Stimulated activated CD4-positive, alpha-beta T cell treated with anti-CD3 and anti-CD28 coated beads, Interleukin-12 subunit alpha, Interleukin-12 subunit beta, amount 100 ng/mL, for 4 hours (primary cell): ENCODE data around the gene CHAC1.
"Not testable (repeated sequence)": the region's sequence is repeated elsewhere in the genome, so short reads cannot be mapped to it uniquely, and the experiment has no call there.

ENCODE experiments used
- DNase-seq: peaks from one replicate; pipeline ENCODE4 v3.0.0-alpha.2; 2020

The CHAC1 gene

DNA sequence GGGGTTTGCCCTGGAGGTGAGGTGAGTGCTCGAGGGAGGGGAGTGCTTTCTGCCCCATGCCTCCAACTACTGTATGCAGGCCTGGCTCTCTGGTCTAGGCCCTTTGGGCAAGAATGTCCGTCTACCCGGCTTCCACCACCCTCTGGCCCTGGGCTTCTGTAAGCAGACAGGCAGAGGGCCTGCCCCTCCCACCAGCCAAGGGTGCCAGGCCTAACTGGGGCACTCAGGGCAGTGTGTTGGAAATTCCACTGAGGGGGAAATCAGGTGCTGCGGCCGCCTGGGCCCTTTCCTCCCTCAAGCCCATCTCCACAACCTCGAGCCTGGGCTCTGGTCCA is 14.8 kb upstream of the CHAC1 start:
- no peak for DNase-seq

DNA sequence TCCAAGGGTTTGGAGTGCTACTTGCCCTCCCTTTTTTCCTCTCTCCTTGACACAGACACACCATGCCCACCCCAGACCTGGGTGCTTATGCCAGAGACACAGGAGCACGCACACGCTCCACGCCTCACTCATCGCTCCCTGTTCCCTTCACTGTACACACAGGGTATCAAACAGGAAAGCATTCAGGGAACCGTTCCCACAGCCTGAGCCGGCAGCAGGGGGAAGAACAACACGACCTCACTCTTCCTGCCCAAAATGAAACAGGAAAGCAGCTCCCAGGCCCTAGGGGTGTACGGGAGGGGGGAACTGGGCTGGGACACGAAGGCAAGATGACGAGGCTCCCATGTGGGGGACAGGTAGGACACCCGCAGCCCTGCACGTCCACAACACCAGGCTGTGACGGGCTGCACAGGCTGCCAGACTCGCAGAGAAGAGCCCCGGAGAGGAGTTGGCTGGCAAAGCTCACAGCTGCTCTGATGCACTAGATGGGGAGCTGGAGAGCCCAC is 12.9 kb upstream of the CHAC1 start:
- DNase-seq, result peak; percentile 15

DNA sequence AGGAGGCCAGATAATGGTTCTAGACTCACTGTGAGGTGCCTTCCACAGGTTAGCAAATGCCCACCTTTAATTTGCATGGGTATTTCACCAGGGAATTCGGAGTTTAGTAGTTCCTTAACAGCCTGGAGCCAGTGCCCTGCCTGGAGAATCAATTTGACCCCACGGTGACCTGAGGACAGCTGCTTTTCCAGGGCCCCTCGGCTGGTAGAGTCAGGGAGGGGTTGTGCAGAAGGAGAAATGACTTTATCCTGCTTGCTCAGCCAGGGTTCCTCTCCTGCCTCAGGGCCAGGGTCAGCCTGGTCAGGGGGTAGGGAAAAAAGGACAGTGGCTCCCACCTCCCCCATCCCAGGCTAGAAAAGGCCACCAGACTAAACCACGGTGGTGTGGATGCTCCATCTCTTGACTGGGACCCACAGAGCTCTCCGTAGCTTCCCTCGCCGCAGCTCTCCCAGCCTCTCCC is 12.2 kb upstream of the CHAC1 start:
- DNase-seq, result no peak

DNA sequence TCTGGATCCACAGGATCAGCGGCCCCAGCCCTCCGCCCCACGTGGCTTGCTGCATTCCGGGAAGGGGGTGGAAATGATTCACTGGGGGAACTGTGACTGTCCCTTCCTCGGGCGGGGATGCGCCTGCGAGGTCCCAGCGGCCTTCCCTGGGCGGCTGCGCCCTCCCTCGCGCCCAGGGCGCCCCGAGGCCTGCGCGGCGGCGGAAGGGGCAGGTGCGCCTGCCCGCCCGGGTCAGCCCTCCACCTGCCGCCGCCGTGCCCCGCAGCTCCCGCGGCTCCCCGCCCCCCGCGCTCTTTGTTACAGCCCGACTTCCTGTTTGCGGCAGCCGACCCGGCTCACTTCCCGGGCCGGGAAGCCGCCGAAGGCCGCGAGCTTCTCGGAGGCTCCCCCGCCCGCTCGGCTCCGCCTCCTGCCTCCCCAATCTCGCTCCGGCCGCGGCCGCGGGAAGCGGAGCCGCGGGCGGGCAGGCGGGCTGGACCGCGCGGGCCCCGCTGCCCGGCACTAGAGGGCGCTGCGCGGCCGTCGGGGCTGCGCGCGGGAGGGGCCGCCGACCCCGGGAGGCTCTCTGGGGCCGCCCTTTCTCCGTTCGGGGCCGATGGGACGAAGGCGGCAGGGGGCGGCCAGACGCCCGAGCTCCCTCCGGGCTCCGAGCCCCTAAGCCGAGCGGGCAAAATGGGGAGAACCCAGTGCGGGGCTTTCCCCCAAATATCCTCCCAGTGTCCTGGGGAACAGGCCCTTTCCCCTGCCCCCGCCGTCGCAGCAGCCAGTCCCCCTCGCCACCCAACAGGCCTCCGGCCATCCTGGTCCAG is 11.5 kb upstream of the CHAC1 start:
- DNase-seq, result peak; percentile 66

DNA sequence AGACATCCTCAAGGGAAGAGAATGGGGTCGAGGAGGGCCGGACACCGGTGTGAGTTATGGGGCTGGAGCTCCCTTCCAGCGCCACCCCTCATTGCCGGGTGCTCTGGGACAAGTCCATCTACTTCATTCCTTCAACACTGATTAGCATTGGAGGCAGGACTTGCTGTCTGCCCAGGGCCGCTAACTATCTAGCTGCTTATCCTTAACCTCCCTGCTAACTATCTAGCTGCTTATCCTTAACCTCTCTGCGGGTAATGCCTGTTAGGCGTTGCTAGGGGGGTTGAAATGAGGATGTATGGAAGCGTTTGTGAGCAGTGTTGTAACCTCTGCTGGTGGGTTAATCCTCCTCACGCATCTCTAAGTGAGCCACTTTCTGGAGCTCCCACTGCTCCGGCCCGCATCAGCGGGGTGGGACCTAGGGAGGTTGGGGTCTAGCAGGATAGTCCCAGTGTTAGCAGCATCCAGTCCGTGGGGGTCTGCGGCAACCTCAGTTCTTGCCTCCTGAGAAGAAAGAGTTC is 10.9 kb upstream of the CHAC1 start:
- no peak for DNase-seq

DNA sequence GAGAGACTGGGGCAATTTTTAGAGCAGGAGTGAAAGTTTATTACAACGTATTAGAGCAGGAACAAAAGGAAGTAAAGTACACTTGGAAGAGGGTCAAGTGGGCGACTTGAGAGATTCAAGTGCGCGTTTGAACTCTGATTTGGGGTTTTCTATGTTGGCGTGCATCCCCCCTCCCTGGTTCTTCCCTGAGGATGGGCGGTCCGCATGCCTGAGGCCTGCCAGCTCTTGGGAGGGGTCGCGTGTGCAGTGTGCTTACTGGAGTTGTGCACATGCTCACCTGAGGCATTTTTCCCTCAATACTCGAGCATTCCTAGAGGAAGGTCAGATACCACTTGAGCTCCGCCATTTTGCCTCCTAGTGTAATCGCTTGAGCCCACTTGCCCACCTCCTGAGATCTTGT is 10.4 kb upstream of the CHAC1 start:
- DNase-seq, result no peak

DNA sequence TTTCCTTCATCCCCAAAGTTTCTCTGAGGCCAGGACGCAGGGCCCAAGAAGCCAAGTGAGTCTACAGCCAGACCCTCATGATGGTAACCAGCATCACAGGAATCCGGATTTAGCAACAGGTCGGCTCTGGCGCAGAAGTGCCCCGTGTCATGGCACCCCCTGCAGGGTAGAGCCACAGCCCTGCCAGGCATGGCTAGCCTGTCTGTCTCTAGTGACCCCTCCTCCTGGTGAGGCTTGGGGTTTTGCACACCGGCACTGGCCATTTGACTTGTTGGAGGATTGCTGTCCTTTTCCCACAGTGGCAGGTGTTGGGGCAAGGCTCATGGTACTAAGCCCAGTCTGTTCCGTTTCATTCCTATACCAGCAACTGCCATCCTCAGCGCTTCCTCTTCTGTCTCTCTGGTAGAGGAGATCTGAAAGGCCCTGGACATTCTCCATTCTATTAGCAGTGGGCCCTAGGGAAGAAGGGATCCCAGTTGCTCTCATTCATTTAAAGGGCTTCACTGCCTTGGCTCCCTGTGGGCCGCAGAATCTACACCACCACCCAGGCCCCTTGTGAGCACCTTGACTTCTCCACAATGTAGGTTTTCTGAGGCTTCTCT is 9.4 kb upstream of the CHAC1 start:
- no peak for DNase-seq

DNA sequence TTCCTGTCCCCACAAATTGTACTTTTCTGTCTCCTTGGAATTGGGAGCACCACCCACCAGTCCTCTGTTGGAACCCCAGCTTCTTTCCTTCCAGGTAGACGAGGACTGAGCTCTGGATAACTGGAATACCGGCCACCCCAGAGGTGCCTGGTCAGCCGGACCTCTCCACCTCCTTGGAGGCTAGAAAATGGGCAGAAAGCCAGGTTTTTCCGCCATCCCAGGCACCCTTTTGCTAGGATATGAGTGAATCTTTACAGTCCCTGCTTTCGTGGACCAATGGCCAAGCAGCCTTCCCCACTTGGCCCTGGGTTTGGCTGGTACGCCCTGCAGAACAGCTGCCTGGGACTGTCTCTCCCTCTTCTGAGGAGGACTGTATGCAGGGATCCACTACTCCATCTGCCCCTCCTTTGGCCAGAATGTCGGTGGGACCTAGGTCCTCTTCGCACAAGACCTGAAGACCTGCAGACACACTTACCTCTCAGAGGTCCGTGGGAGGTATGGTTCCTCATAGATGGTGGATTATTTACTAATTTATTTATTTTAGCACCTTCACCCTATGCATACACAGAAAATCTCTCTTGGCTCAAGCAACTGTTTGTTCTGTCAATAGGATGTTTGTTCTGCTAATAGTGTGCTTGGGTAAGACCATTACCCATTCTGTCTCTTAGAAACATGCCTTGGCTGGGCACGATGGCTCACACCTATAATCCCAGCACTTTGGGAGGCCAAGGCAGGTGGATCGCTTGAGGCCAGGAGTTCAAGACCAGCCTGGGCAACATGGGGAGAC is 8.6 kb upstream of the CHAC1 start:
- DNase-seq, result no peak

DNA sequence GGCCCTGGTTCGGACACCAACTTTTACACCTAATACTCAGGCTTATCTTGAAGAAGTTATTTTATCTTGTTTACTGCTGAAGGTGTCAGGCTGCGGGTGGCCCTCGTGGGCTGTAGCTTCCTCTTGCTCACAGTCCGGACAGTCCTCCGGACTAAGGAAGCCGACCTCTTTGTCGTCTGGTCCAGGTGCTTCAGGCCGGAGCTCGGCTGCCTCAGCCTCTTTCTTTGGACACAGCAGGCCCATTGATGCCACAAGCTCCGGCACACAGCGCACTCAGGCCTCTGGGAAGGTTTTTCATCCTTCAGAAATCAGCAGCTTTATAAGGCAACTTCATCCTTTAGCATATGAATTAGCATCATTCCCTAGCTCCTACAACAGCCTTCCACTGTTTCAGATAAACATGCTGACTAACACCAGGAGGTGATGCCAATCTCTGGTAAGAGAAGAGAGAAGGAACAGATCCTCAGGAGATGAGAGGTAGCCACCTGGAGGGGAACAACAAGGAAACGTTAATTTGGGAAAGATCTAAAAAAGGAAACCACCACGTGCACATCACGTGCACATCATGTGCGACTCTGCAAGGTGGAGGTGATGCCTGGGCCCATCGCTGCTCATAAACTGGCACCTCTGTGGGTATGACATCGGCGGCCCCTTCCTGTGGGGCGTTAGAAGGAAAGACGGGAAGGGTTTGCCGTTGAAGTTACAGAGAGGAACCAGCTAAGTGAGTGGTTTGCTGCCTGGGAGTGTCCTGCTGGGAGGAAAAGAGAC is 4.4 kb upstream of the CHAC1 start:
- DNase-seq, result no peak

DNA sequence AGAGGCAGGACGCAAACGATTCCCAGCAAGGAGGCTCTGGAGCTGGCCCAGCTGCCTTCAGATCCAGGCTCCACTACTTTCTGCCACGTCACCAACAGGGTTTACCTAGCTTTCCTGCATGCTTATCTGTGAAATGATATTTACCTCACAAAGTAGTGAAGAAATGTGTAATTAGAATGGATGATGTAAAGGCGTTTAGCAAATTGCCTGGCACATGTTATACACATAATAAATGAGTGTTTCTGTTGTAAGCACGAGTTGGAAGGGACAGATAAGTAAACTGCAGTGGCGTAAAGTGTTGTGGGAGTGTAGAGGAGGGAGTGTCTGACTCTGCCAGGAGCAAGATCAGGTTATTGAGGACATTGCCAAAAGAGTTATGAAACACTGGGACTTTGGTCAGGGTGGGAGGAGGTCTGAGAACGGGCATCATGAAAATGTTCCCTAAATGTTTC is 3.5 kb upstream of the CHAC1 start:
- no peak for DNase-seq

DNA sequence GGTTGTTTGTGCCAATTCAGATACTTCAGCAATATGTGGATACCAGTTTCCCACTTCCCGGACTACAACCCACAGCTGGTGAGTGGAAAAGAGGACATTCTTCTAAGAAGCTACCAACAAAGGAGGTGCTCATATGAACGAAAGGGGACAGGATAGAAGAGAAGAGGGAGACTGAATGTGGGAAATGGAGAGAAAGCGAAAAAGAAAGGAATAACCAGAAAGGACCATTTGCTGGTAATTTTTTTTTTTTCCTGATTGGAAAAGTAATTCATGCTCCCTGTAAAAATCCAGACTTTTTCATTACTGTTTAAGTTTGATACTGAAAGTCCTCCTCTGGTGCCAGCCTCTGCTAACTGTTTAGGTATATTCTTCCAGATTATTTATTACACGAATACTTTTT is 1.5 kb upstream of the CHAC1 start:
- DNase-seq, result no peak

DNA sequence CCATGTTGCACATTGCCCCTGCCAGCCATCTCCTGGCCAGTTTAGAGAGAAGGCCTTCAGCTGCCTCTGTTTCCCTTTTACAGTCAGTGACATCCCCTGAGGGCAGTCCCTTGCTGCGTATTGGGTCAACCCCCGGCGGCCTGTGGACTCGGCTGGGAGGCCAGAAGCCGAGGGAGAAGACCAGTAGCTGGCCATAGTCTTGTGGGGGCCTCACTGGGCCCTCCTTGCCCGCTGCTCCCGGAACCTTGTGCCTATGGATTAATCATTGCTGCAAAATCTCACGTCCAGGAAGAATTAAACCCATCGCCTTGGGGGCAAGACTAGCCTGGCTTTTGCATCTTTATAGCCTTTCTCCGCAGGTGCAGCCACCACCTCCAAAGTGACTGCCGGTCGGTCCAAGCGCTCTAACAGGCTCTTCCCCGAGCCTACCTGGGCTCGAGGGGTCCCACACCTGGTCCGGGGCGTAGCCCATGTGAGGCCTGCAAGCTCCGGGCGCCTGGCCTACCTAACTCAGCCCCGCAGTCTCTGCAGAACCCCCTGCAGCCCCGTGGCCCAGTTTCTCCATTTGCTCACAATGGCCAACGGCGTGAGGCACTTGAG is 870 bp upstream of the CHAC1 start:
- no peak for DNase-seq

DNA sequence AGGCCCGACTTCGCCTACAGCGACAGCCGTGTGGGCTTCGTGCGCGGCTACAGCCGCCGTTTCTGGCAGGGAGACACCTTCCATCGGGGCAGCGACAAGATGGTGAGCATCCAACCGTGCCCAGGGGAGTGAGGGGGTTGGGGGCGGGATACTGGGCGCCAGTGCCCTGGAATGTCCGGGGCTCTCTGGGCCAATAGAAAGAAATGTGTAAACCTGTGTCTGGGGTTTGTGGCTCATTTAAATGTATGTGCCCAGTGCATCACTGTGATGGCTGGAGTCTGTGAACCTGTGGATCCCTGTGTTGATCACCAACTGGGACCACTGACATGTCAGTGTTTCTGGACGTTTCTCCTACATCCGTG is 423 bp downstream of the CHAC1 start:
- DNase-seq, result no peak

DNA sequence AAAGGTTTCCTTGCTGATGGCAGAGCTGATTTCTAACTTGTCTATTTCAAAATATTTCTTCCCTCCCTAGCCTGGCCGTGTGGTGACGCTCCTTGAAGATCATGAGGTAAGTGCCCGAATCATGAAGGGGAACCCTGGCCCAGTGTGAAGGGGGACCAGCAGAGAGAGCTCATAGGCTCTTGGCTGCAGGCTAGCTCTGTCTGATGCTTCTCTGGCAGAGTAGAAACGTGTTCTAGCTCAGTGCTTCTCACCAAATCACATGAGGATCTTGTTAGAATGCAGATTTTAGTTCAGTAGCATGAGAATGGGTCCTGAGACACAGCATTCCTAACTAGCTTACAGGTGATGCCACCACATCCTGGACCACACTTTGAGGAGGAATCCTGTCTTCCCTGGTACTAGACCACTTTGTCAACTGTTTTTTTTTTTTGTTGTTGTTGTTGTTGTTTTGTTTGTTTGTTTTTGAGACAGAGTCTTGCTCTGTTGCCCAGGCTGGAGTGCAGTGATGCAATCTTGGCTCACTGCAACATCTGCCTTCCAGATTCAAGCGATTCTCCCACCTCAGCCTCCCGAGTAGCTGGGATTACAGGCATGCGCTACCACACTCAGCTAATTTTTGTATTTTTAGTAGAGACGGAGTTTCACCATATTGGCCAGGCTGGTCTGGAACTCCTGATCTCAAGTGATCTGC is 1.0 kb downstream of the CHAC1 start:
- DNase-seq, result not testable (repeated sequence)

DNA sequence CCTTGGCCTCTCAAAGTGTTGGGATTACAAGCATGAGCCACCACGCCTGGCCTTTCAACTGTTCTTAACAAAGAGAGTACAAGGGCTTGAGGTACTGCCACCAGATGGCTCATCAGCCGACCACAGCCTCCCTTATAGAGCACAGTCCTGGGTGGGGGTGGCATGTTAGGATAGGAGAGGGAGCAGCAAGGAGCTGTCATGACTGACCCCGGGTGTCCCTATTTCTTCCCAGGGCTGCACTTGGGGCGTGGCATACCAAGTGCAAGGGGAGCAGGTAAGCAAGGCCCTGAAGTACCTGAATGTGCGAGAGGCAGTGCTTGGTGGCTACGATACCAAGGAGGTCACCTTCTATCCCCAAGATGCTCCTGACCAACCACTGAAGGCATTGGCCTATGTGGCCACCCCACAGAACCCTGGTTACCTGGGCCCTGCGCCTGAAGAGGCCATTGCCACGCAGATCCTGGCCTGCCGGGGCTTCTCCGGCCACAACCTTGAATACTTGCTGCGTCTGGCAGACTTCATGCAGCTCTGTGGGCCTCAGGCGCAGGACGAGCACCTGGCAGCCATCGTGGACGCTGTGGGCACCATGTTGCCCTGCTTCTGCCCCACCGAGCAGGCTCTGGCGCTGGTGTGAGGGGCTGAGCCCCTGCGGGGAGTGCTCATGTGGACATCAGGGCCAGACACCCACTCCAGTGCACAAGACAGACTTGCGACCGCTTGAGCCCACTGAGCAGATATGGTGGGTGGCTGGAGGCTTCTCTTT is 2.1 kb downstream of the CHAC1 start:
- DNase-seq, result no peak

DNA sequence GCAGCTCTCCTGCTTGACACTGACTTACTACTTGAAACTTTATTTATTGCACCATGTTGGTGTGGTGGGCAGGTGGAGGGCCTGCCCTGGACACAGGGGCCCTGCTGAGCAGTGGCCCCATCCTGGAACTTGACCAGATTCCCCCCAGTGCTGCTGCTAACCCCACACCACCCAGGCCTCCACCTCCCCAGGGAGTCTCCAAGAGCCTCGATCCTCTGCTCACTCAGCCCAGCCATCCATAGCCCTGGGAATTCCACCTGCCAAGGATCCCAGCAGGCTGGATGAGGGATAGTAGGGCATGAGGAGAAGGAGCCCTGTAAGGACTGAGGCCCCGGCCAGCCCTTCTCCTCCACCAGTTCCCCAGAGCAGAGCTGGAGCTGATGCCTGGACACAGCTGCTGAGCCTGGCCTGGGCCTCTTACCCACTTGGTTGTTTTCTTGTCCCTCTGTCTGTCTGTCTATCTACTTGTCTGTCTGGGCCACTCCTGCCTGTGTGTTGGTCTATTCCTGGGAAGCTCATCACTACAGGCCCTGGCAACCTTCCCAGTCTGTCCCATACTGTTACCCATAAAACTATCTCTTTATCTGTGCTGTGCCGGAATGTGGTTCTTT is 2.8 kb downstream of the CHAC1 start:
- DNase-seq, result no peak

DNA sequence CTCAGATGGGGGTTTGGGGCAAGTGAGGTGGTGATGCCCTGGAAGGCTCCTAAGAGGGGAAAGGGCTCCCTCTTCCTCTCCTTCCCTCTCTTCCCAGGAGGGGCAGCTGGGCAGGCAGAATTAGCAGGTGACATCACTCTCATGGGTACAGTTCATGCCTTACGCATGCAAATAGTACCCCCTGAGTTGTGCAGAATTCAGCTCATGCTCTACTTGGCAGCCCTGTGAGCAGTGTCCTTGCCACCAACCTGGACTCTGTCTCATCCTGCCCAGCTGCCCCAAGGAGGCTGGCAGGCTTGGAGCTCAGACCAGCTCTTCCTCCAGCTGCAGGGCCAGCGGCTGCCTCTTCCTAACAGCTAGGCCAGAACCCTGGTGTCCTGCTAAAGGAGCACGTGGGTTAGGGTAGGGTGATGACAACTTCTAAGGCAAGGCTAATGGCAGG is 3.3 kb downstream of the CHAC1 start:
- no peak for DNase-seq

DNA sequence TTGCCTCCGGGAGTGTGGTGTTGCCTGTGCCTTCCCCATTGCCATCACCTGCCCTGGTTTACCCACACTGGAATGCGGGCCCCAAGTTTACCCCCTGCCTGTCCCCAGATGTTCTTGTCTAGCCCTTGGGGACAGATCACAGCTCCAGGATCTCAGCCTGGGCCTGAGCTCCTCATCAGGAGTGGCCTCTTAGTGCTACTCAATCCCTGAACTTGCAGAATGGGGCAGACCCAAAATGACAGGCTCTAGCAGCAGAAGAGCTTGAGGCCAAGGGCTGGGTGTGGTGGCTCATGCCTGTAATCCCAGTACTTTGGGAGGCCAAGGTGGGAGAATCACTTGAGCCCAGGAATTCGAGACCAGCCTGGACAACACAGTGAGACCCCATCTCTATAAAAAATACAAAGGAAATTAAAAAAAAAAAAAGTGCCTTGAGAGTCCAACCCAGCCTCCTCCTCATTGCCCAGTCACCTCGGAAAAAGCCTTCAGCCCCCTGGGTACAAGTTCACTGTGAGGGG is 3.8 kb downstream of the CHAC1 start:
- DNase-seq, result no peak

DNA sequence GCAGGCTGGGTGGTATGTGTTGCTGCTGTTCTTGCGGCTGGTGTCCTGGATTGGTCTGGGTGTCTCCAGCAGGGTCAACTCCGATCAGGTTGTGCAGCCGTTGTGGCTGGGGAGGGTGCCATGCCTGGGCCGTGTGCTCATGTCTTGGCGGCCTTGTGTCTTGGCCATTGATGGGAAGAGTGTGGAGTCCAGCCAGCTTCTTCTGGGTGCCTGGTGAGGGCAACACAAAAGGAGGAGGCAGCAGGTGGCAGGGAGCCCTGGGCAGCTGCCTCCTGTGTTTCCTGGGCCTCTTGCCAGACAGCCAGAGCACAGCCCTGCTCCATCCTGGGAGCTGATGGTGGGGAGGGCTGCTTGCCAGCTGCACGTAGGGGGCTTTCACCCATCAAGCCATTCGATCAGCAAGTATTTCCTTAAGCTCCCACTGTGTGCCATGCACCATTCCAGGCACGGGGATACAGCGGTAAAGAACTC is 4.3 kb downstream of the CHAC1 start:
- DNase-seq, result no peak

DNA sequence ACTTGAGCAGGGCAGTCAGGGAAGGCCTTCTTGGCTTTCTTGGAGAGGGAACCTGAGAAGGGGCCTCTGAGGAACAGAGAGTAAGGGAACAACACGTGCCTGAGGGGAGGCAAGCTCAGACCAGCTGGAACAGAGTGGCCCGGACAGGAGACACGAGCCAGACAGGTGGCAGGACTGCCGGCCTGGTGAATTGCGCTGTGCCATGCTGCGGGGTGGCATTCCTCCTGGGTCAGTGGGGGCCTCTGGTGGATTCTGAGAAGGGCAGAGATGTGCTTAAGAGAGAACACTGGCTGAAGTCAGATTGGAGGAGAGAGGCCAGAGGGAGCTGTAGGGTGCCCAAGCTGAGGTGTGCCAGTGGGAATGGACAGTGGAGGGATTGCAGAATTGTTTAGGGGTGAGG is 4.9 kb downstream of the CHAC1 start:
- no peak for DNase-seq
